ENCODE results near the gene MAGI1. TPM values are rescaled to one million over a fixed set of nuclear protein-coding genes. Genes with fewer than 3 reads are reported as not detected.

The MAGI1 gene
- total RNA-seq, 1 donor from 2014 or later: not detected

- peaks cover 2% of the 10 kb centered on the region for H3K9me3 Mint-ChIP-seq
- DNase-seq (no peak), ATAC-seq (ENCODE audit: low read depth) (no peak)
- H3K27me3 Mint-ChIP-seq: no peaks in the 10 kb centered on the region
- ChIA-PET POLR2A (no interaction called here), CTCF (no interaction called here)
- intact Hi-C loops (cut with micrococcal nuclease): no loop called here
- no peak overlapping the region for H3K27ac Mint-ChIP-seq
- TF ChIP-seq CTCF (IDR thresholded peaks at IDR 0.05): no peak
- no peaks in the 10 kb centered on the region for H3K36me3 Mint-ChIP-seq (ENCODE audit: low read depth)
- H3K4me1 Mint-ChIP-seq: no peaks in the 10 kb centered on the region
- no peak overlapping the region for H3K4me3 Mint-ChIP-seq
Measured at GRCh38 chr3:65398953-65399352, 639.8 kb downstream of the MAGI1 start.

- DNase-seq (no peak), ATAC-seq (ENCODE audit: low read depth) (no peak)
- no peak for TF ChIP-seq CTCF (IDR thresholded peaks at IDR 0.05)
- ChIA-PET CTCF (no interaction called here), POLR2A (no interaction called here)
- Mint-ChIP-seq H3K36me3 (ENCODE audit: low read depth) (no peaks in the 10 kb centered on the region), H3K4me3 (no peak overlapping the region), H3K27ac (no peak overlapping the region), H3K4me1 (no peaks in the 10 kb centered on the region), H3K9me3 (peaks cover 2% of the 10 kb centered on the region), H3K27me3 (no peaks in the 10 kb centered on the region)
- intact Hi-C loops (cut with micrococcal nuclease): no loop called here
Measured at GRCh38 chr3:65396078-65396477, 642.6 kb downstream of the MAGI1 start.

GRCh38 chr3:65391068-65391467 is 647.6 kb downstream of the MAGI1 start:
- POLR2A ChIA-PET: no interaction called here
- Mint-ChIP-seq H3K9me3 (peaks cover 2% of the 10 kb centered on the region), H3K27ac (no peak overlapping the region), H3K36me3 (ENCODE audit: low read depth) (no peaks in the 10 kb centered on the region), H3K27me3 (no peaks in the 10 kb centered on the region), H3K4me1 (no peaks in the 10 kb centered on the region), H3K4me3 (no peak overlapping the region)
- CTCF ChIA-PET: no interaction called here
- no peak for TF ChIP-seq CTCF (IDR thresholded peaks at IDR 0.05)
- intact Hi-C loops (cut with micrococcal nuclease): no loop called here
- ATAC-seq (ENCODE audit: low read depth): no peak
- DNase-seq: no peak

GRCh38 chr3:65385805-65386204 is 652.9 kb downstream of the MAGI1 start:
- CTCF ChIA-PET: no interaction called here
- Mint-ChIP-seq H3K27ac (no peak overlapping the region), H3K36me3 (ENCODE audit: low read depth) (no peaks in the 10 kb centered on the region)

GRCh38 chr3:65381496-65382010 is 657.2 kb downstream of the MAGI1 start:
- TF ChIP-seq CTCF (IDR thresholded peaks at IDR 0.05): no peak
- intact Hi-C loops (cut with micrococcal nuclease): no loop called here
- POLR2A ChIA-PET: no interaction called here
- H3K36me3 Mint-ChIP-seq (ENCODE audit: low read depth): no peaks in the 10 kb centered on the region
- CTCF ChIA-PET: no interaction called here
- ATAC-seq (ENCODE audit: low read depth) (no peak), DNase-seq (no peak)
- no peaks in the 10 kb centered on the region for H3K27me3 Mint-ChIP-seq
- no peak overlapping the region for H3K4me3 Mint-ChIP-seq
- H3K4me1 Mint-ChIP-seq: no peaks in the 10 kb centered on the region
- H3K9me3 Mint-ChIP-seq: peaks cover 2% of the 10 kb centered on the region
- H3K27ac Mint-ChIP-seq: no peak overlapping the region

More at GRCh38 chr3:65385805-65386204, 652.9 kb downstream of the MAGI1 start:
- intact Hi-C loops (cut with micrococcal nuclease): no loop called here
- Mint-ChIP-seq H3K27me3 (no peaks in the 10 kb centered on the region), H3K4me1 (no peaks in the 10 kb centered on the region), H3K9me3 (peaks cover 2% of the 10 kb centered on the region), H3K4me3 (no peak overlapping the region)
- POLR2A ChIA-PET: no interaction called here
- ATAC-seq (ENCODE audit: low read depth): no peak
- no peak for DNase-seq
- TF ChIP-seq CTCF (IDR thresholded peaks at IDR 0.05): no peak

Measured in activated B cell treated with CpG ODN at 0.5 μM for 24 hours (primary cell).